HEK293 (cell line): ENCODE results near the gene UQCC2.

Source experiments
- CTCF ChIP-seq: fragments of 450-650 bp; formaldehyde crosslinking; IDR thresholded peaks from 2 replicates; pipeline ENCODE4 v1.5.1; 2016; ENCODE audit warnings: missing biosample characterization, missing genetic modification characterization
- REST ChIP-seq: fragments of 450-650 bp; formaldehyde crosslinking; IDR thresholded peaks from 2 replicates; pipeline ENCODE4 v1.5.1; 2016; ENCODE audit warnings: missing biosample characterization, missing genetic modification characterization
- TSHZ1 ChIP-seq: fragments of 450-650 bp; formaldehyde crosslinking; IDR thresholded peaks from 2 replicates; pipeline ENCODE4 v1.5.1; 2016; ENCODE audit warnings: missing biosample characterization, missing genetic modification characterization, borderline replicate concordance
- ZBTB49 ChIP-seq: fragments of 450-650 bp; formaldehyde crosslinking; IDR thresholded peaks from 2 replicates; pipeline ENCODE4 v1.5.1; 2016; ENCODE audit warnings: missing biosample characterization, missing genetic modification characterization, low read depth
- ZNF274 ChIP-seq, 2 experiments: fragments of 200-500 bp in 1 of 2; fragments of 450-650 bp in 1 of 2; sonication (Bioruptor generic) in 1 of 2; formaldehyde crosslinking in 1 of 2; IDR thresholded peaks; 2 replicates each; pipeline versions ENCODE4 v1.5.1 to v1.6.1; 2014 to 2016; ENCODE audit warnings: borderline replicate concordance in 1 of 2, inconsistent platforms in 1 of 2, low read length in 1 of 2, missing biosample characterization in 1 of 2, missing genetic modification characterization in 1 of 2
- ZNF639 ChIP-seq: fragments of 450-650 bp; formaldehyde crosslinking; IDR thresholded peaks from 2 replicates; pipeline ENCODE4 v1.5.1; 2016; ENCODE audit warnings: missing biosample characterization, missing genetic modification characterization
- ZNF777 ChIP-seq: fragments of 450-650 bp; formaldehyde crosslinking; IDR thresholded peaks from 2 replicates; pipeline ENCODE4 v1.5.1; 2017; ENCODE audit warnings: missing biosample characterization, missing genetic modification characterization, borderline replicate concordance
- ZSCAN18 ChIP-seq: fragments of 450-650 bp; formaldehyde crosslinking; IDR thresholded peaks from 2 replicates; pipeline ENCODE4 v1.5.1; 2016; ENCODE audit warnings: missing biosample characterization, missing genetic modification characterization

GRCh38 chr6:33737267-33738026, 25.9 kb upstream of the UQCC2 start:
- TF ChIP-seq ZSCAN18 (tag by site-specific recombination), result no peak
- TF ChIP-seq REST (tag by site-specific recombination), result no peak
- TF ChIP-seq ZNF639 (tag by site-specific recombination), result no peak
- no peak for TF ChIP-seq ZNF274 (IDR thresholded peaks at IDR 0.05; ENCODE audit: low read length)
- no peak for TF ChIP-seq ZNF274 (tag by site-specific recombination; IDR thresholded peaks at IDR 0.05; ENCODE audit: borderline replicate concordance)
- no peak for TF ChIP-seq CTCF
- TF ChIP-seq ZNF777, result no peak
- TF ChIP-seq ZBTB49 (tag by site-specific recombination), result no peak
- TF ChIP-seq TSHZ1, result no peak
